Limb (tissue), 2 donors: ENCODE data around the gene JMJD1C.
"Not testable (repeated sequence)": the region's sequence is repeated elsewhere in the genome, so short reads cannot be mapped to it uniquely, and the experiment has no call there.

Experiments used
- DNase-seq, 2 donors: peaks; one replicate each; pipeline ENCODE4 v3.0.0-alpha.2; 2016; ENCODE audit errors: extremely low spot score in 2 of 2

The JMJD1C gene

DNA sequence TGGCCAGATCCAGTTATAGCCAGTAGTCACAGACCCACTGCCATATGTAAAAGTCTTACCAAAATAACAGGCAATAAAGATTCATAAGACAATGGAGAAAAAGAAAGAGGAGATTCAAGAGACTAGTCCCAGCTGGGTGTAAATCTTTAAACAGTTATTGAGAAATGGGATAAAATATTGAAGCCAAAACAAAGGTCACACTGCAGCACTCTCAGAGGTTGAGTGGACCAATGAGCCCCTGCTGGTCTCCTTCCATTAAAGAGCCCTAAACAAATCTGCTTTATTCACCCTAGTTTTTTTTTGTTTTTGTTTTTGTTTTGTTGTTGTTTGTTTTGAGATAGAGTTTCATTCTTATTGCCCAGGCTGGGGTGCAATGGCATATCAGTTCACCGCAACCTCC, 98.8 kb downstream of the JMJD1C start:
- DNase-seq: no peak

DNA sequence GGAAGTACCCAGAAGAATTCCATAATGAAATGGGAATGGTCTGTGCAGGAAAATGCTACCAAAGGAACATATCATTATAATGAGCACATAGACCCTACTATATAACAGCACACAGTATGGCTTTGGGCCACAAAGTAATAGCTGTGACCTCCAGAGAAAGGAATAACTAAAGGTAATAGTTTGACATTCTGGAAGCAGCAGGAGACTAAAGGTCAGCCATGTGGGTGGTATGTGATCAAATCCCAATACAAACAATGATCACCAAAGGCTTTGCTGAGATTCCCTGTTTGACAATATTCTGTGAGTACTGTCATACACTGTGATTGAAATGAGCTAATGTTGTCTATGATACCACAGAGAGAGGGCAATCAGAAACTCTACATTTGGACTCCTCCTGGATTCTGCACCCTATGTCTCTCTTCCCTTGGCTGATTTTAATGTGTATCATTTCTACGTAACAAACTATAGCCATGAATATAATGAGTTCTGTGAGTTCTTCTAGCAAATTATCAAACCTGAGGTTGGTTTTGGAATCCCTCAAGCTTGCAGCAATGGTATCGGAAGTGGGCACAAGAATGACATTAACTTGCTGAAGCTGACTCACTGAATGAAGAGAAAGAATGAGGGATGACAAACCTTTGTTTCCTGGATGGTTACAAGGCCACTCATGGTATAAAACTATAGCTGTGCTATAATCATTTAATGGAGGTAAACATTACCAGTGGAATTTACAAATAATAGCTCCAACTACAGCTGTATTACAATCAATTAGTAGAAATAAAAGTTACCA, 99.6 kb downstream of the JMJD1C start:
- no peak for DNase-seq

DNA sequence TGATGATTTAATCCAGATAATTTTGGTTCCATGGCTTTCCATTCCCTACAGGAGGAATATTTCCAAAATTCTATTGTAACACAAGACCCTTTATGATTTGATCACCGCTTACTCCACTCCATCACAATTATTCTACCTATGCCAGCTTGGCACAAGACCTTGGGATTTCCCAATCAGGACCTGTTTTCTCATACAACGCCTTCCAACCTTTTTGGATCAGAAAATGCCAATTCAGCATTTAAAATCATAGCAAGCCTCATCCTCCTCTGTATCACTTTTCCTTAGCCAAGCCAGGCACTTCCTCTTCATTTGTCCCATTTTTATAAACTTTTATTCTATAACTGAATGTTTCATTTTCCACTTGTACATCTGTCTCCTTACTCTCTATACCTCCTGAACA, 100.9 kb downstream of the JMJD1C start:
- DNase-seq: no peak

DNA sequence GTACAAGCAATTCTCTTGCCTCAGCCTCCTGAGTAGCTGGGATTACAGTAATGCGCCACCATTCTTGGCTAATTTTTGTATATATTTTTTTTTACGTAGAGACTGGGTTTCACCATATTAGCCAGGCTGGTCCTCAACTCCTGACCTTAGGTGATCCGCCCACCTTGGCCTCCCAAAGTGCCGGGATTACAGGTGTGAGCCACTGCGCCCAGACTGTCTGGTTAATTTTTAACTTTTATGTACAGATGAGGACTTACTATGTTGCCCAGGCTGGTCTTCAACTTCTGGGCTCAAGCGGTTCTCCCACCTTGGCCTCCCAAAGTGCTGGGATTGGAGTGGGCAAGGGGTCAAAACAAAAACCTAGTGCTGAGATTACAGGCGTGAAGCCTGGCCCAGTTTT, 101.8 kb downstream of the JMJD1C start:
- no peak for DNase-seq

DNA sequence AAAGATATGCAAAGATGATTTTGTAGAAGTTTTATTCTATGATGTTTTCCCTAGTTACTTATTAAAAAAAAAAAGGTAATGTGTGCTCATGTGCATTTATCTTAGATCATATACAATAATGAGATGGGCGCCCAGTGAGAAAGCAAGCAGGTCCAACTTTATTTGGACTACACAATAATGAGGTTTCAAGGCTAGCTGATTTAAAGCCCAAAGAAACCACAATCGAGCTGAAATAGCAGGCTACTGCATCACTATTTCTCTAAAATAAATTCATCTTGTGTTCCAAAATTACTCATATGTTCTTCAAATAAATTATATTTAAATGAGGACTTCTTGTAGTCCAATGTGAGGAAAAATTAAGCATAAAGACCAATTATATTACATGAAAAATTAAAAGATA, 110.1 kb downstream of the JMJD1C start:
- DNase-seq: no peak

DNA sequence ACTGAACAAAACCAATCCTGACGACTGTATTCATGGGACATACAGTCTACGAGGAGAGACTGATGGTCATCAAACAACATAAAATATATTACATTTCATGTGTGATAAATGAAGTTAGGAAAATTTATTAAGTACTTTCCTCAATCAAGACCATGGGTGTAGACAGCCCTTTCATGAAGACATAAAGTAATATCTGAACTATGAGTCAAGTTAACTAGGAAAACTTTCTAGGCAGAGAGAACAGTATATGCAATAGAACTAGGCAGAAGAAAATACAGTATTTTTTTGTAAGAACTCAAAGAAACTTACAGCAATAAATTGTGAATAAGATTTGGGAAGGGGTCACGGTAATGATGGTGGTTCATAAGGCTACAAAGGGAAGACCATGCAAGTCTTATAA, 112.8 kb downstream of the JMJD1C start:
- DNase-seq: no peak

DNA sequence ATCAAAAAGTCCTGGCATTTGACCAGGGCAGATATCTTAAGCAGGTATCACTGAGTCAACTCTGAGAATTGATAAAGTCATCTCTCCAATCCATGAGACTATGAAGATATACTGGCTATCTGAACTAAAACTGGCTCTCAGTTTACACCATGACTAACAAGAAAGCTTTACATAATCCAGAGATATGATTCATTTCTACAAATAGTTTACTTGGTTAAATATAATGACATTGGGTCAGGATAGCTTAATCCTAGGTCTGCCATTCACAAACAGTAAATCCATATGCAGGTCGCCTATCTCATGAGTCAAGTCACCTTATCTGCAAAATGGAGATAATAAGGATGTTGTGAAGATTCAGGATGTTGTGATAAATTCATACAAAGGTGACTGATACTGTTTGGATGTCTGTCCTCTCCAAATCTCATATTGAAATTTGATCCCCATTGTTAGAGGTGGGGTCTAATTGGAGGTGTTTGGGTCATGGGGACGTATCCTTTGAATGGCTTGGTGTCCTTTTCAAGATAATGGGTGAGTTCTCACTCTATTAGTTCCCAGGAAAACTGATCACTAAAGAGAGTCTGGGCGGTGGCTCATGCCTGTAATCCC, 117.4 kb downstream of the JMJD1C start:
- DNase-seq: no peak

DNA sequence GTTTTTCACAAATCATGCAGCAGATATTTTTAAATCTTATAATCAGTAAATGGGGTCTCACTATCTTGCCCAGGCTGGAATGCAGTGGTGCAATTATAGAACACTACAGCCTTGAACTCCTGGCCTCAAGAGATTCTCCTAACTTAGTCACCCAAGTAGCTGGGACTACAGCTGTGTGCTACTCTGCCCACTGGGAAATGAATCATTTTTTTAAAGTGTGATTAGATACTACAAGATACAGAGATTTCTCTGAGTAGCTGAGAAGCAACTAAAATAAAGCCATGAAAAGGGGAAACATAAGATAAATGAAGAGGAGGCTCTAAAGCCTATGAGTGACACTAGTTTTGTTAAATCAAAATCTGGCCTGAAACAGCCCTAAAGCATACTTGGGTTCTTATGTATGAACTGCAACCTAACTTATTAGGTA, 119.7 kb downstream of the JMJD1C start:
- no peak for DNase-seq

DNA sequence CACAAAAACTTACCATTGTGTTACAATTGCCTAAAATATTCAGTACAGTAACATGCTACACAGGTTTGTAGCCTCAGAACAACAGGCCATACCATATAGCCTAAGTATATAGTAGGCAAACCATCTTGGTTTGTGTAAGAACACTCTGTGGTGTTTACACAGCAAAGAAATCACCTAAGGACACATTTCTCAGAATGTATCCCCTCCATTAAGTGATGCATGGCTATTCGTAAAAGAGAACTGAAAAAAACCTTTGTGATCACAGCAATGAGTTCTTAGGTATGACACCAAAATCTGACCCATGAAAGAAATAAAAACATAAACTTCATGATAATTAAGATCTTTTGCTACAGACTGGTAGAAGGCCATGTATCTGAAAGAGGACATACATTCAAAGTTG, 121.5 kb downstream of the JMJD1C start:
- DNase-seq: no peak

DNA sequence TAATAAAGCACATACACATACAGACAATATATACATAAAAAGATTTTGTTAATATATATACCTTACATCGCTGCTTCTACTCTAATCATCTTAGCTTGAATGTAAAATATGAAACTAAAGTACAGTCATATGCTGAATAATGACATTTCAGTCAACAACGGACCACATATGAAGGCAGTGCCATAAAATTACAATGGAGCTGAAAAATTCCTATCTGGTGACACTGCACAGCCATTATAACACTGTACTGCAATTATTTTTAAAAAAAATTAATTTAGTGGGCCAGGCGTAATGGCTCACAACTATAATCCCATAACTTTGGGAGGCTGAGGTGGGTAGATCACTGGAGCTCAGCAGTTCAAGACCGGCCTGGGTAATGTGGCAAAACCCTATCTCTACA, 122.3 kb downstream of the JMJD1C start:
- no peak for DNase-seq

DNA sequence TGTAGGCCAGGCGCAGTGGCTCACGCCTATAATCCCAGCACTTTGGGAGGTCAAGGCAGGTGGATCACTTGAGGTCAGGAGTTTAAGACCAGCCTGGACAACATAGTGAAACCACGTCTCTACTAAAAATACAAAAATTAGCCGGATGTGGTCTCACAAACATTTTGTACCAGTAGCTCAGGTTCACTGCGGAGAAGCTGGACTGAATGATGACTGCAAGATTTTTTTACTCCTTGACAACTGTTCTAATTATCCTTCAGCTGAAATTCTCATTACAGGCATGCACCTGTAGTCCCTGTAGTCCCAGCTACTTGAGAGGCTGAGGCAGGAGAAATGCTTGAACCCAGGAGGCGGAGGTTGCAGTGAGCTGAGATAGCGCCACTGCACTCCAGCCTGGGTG, 126.1 kb downstream of the JMJD1C start:
- DNase-seq: not testable (repeated sequence)

DNA sequence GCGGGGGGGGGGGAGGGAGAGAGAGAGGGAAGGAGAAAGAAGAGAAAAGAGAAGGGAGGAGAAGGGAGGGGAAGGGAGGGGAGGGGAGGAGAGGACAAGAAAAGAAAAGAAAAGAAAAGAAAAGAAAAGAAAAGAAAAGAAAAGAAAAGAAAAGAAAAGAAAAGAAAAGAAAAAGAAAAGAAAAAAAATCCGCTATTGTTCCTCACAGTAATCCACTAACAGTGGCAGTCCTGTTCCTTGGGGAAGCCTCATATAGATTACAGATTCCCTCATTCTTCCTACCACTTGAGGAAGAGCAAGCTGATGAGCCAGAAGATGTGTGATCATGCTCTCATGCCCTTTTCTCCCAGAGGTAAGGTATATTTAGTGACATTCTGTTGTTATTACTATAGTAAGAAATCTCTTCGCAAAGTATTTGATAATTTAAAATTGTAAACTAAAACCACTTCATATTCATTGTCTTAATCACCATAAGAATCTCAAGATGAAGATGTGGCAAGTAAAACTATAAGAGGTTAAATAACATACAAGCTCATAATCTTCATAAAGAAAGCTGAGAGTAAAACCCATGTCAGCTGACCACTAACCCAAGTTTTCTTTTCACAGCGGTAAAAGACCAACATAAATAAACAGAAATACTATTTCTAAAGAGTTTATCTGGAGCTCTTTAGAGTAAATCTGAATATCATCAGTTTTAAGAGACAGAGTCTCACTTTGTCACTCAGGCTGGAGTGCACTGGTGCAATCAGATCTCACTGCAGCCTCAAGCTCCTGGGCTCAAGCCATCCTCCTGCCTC, 128.1 kb downstream of the JMJD1C start:
- no peak for DNase-seq

DNA sequence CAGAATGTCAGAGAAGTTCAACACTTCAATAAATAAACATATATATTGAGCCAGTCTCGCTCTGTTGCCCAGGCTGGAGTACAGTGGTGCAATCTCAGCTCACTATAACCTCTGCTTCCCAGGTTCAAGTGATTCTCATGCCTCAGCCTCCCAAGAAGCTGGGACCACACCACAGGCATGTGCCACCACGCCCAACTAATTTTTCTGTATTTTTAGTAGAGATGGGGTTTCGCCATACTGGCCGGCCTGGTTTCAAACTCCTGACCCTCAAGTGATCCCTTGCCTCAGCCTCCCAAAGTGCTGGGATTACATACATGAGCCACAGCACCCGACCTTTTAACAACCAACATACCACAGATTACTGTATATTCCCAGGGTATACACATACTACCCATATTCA, 134.2 kb downstream of the JMJD1C start:
- DNase-seq: no peak

DNA sequence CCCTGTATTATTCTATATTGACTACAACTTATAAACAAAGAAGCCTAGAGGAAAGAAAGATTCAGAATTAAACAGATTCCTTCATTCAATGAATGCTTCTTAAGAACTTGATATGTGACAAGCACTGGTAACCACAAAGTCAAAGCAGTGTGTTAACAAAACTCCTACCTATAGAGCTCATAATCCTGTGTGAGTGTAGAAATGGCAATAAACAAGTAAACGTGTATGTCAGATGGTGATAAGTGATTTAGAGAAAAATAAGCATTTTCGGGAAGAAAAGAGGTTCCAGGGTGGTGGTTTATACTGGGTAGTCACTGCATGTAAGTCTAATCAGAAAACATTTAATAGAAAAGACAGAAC, 141.3 kb downstream of the JMJD1C start:
- DNase-seq: no peak

DNA sequence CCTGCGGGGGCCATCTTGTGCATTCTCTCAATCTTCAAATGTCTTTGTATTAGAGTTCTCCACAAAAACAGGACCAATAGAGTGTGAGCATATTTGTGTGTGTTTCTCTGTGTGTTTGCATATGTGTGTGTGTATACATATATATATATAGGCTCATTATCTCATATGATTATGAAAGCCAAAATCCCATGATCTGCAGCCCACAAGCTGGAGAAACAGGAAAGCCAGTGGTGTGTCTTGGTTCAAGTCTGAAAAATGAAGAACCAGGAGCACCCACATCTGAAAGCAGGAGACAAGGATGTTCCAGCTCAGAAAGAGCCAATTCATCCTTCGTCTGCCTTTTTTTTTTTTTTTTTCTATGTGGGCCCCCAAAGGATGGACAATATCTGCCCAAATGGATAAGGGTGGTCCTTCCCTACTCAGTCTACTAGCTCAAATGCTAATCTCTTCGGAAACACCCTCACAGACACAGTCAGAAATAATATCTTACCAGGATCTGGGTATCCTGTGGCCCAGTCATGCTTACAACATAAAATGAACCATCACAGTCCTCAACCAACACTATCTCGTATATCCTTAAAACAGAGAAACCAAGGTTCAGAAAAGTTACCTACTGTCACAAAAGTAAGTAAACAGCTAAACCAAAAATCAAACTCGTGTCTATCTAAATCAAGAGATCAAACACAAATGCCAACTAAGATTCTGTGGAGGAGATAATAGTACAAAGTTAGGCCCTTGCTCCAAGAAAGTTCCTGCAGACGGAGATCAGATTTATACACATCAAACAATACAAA, 141.9 kb downstream of the JMJD1C start:
- DNase-seq: no peak

DNA sequence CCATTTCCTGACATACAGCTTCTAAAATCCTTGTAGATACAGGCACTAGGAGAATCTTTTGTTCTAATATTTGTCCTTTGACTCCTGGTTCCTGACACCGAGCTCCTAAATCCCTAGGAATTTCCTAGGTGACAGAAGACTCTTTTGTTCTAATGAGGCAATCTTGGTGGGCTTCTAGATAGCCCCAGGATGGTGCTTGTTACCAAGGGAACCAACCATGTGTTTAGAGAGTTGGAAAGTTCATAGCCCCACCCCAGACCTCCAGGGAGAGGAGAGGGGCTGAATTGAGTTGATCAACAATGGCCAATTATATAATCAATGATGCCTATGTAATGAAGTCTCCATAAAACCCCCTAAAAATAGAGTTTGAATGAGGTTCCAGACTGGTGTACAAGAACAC, 145.1 kb downstream of the JMJD1C start:
- no peak for DNase-seq

DNA sequence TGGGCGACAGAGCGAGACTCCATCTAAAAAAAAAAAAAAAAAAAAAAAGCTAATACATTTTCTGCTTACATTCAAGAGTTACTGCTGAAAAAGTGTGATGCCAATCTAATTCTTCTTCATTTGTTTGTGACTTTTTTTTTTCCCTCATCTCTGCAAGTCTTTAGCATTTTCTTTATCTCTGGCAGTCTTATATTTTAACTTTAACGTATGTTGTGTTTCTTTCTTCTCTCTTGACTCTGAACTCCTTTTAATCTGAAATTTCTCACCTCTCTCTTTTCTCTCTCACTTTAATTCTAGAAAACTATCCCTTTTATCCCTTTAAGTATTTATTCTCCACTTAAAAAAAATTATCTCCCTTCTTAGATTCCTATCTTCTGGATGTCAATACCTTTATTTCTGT, 146.5 kb downstream of the JMJD1C start:
- no peak for DNase-seq

DNA sequence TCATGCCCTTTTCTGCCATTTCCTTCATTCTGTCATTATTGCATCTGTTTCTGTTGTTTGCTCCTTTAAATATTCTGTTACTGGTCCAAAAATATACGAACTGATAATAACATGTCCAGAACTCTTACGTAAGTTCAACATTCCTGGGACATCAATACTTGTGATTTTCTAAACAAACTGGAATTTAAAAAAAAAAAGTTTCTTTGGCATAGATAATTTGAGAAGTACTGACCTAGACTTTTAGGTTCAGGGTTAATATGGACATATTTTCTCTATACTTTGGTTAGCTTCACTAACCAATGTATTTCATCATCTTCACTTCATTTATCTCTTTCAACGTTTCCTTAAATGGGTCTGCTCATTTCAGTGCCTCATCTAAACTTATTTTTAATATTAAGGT, 147.3 kb downstream of the JMJD1C start:
- DNase-seq: no peak

DNA sequence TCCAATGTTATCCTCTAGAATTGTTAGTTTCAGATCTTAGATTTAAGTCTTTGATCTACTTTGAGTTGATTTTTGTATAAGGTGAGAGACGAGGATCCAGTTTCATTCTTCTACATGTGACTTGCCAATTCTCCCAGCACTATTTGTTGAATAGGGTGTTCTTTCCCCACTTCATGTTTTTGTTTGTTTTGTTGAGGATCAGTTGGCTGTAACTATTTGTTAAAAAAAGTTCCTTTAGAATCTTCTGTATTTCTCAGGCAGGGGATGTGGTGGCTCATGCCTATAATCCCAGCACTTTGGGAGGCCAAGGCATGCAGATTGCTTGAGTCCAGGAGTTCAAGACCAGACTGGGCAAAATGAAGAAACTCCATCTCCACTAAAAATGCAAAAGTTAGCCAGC, 151.8 kb downstream of the JMJD1C start:
- no peak for DNase-seq

DNA sequence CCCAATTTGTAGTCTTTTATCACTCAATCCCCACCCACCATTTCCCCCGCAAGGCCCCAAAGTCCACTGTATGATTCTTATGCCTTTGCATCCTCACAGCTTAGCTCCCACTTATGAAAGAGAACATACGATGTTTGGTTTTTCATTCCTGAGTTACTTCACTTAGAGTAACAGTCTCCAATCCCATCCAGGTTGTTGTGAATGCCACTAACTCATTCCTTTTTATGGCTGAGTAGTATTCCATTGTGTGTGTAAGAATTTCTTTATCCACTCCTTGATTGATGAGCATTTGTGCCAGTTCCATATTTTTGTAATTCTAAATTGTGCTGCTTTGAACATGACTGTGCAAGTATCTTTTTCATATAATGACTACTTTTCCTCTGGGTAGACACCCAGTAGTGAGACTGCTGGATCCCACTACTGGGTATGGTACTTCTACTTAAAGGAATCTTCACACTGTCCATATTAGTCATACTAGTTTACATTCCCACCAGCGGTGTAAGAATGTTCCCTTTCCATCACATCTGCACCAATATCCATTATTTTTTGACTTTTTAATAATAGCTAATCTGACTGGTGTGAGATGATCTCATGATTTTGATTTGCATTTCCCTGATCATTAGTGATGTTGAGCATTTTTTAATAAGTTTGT, 152.6 kb downstream of the JMJD1C start:
- DNase-seq: no peak

DNA sequence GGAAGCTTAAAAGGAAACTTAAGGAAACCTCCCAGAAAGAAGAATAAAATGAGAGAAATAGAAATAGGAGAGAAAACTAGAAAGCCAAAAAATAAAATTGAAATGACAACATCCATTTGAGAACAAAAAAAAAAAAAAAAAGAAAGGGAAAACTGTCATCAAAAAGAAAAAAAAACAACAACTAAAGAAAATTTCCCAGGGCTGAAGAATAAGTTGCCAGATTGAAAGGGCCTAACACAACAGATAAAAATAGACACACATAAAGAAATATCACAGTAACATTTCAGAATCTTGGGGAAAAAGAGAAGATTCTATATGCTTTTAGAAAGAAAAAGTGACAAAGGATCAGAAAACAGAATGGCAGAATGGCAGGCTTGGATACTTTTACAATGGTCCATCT, 157.1 kb downstream of the JMJD1C start:
- DNase-seq: no peak
